GM06990 (cell line): Measurements from ENCODE around the gene INF2.
A peak's percentile ranks its signal among the peaks of the same experiment; 100 is the strongest.
"Not testable (repeated sequence)": the region's sequence is repeated elsewhere in the genome, so short reads cannot be mapped to it uniquely, and the experiment has no call there.

Source experiments
- DNase-seq: peaks from one replicate; pipeline ENCODE4 v3.0.0-alpha.2; 2011; ENCODE audit not compliant: insufficient read length; ENCODE audit errors: extremely low read depth
- H3K27me3 ChIP-seq: replicated peaks from 2 replicates; pipeline ENCODE4 v1.6.0; 2011; ENCODE audit warnings: low read length; ENCODE audit not compliant: control insufficient read depth, insufficient read depth
- H3K36me3 ChIP-seq: 2 replicates; pipeline ENCODE4 v1.5.1; 2011; ENCODE audit warnings: low read length; ENCODE audit not compliant: control insufficient read depth, insufficient read depth
- H3K4me3 ChIP-seq: replicated peaks from 2 replicates; pipeline ENCODE4 v1.5.1; 2011; ENCODE audit warnings: low read depth, mild to moderate bottlenecking, control low read depth, low read length
- CTCF ChIP-seq: IDR thresholded peaks from 2 replicates; pipeline ENCODE4 v1.5.1; 2011; ENCODE audit warnings: low read length, control low read depth, mild to moderate bottlenecking, inconsistent platforms; ENCODE audit not compliant: insufficient read depth, poor library complexity, severe bottlenecking

The INF2 gene

DNA sequence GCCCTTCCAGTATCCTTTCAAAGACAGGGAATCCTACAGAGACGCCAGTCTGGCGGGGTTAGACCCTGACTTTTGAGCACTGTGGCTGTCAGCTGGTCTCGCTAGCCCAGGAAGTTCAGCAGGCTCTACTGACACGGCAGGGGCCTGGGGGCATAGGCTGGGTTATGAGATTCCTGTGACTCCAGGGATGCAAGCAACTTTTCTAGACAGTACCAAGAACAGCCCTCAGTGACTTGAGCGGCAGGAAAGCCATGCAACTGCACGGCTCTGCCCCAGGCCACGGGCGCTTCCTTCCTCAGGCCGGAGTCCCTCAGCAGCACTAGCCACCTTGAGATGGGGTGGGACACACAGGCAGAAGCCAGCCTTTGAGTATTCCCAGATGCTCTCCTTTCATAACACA lies 58.5 kb downstream of the INF2 start:
- Histone ChIP-seq H3K27me3 (no peaks in the 10 kb centered on the region), H3K4me3 (no peak overlapping the region), H3K36me3 (no peaks in the 10 kb centered on the region)
- no peak for TF ChIP-seq CTCF
- DNase-seq = no peak

- DNase-seq = no peak
- no peaks in the 10 kb centered on the region for H3K36me3 ChIP-seq
- H3K4me3 ChIP-seq = no peak overlapping the region
- H3K27me3 ChIP-seq = no peaks in the 10 kb centered on the region
- TF ChIP-seq CTCF = no peak
These were observed 59.8 kb downstream of the INF2 start for GRCh38 chr14:104749111-104749649.

GRCh38 chr14:104750056-104750752 lies 60.8 kb downstream of the INF2 start:
- H3K27me3 ChIP-seq = no peaks in the 10 kb centered on the region
- no peak for TF ChIP-seq CTCF
- DNase-seq = no peak
- peaks cover under 1% of the 10 kb centered on the region; the same call in 1 of the 2 replicates for H3K36me3 ChIP-seq
- H3K4me3 ChIP-seq = no peak overlapping the region

DNA sequence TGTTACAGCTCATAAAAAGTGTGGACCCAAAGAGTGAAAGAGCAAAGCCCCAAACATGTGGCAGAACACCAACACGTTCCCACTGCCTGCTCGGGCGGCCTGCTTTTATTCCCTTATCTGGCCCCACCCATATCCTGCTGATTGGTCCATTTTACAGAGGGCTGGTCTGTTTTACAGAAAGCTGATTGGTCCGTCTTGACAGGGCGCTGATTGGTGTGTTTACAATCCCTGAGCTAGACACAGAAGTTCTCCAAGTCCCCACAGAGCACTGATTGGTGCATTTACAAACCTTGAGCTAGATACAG lies 61.3 kb downstream of the INF2 start:
- not testable (repeated sequence) for H3K36me3 ChIP-seq, H3K27me3 ChIP-seq, H3K4me3 ChIP-seq, DNase-seq

- TF ChIP-seq CTCF = no peak
- Histone ChIP-seq H3K36me3 (peaks cover 10% of the 10 kb centered on the region), H3K4me3 (peak overlapping the region; percentile 98), H3K27me3 (no peaks in the 10 kb centered on the region)
- DNase-seq = no peak
These were observed 62.4 kb downstream of the INF2 start for GRCh38 chr14:104751539-104752422.

DNA sequence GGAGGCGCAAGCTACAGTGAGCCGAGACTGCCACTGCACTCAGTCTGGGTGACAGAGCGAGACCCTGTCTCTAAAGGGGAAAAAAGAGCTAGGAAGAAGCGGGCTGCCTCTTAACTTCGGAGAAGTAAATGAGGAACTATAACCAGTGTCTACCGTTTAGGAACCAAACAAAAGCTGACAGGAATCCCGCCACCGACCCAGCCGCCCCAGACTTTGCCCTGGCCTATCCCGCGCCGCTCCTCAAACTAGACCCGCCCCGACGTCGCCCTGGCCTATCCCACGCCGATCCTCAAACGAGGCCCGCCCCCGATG lies 63.0 kb downstream of the INF2 start:
- no peak for TF ChIP-seq CTCF
- peak overlapping the region; percentile 98 for H3K4me3 ChIP-seq
- H3K27me3 ChIP-seq = no peaks in the 10 kb centered on the region
- H3K36me3 ChIP-seq = peaks cover 10% of the 10 kb centered on the region
- no peak for DNase-seq
